MM.1S (cell line): ENCODE measurements around the gene NDUFS8.

ENCODE experiments used
- CTCF ChIP-seq: fragments of 300-600 bp; sonication (generic); IDR thresholded peaks from 2 replicates; pipeline ENCODE4 v1.5.1; 2016; ENCODE audit warnings: antibody characterized with exemption, low read length, mixed read lengths
- EZH2 ChIP-seq: fragments of 300-600 bp; sonication (generic); optimal IDR thresholded peaks from 2 replicates; pipeline ENCODE3; 2017; ENCODE audit warnings: low read depth, mild to moderate bottlenecking, antibody characterized with exemption, low read length, mixed read lengths

GRCh38 chr11:68053981-68054812, 23.7 kb downstream of the NDUFS8 start:
- TF ChIP-seq CTCF (no peak), EZH2 (no peak)
